Articular chondrocyte of knee joint (primary cell): ENCODE data around the gene A2M. TPM values are rescaled to one million over a fixed set of nuclear protein-coding genes. Genes with fewer than 3 reads are reported as not detected.

Source experiments
- total RNA-seq: library from RNA; depleted of rRNA; stranded (reverse); fragments of >200 nt; gene quantifications from 2 replicates; pipeline ENCODE4 v1.2.3, GENCODE V29; 2012

The A2M gene
- total RNA-seq, result 3.9 and 6.5 TPM in 2 replicates

GRCh38 chr12:9115731-9116559, at the start of gene A2M:
Gene A2M (minus strand): TSS chr12:9115919. CDS start chr12:9115849, 70 bp downstream.

Other genes starting within 250 kb of the A2M start
- 18.3 and 20.3 TPM in 2 replicates for gene PHC1, start 201.4 kb downstream of the A2M start, total RNA-seq
- 91.0 and 110 TPM in 2 replicates for gene M6PR, start 166.3 kb downstream of the A2M start, total RNA-seq
- 0.22 and 0.52 TPM in 2 replicates for gene KLRG1, start 126.4 kb downstream of the A2M start, total RNA-seq
- gene PZP, start 92.5 kb upstream of the A2M start, total RNA-seq, result not detected in 2 replicates